NCI-H1436 treated with DMSO at 0.1 percent for 48 hours (cell line): ENCODE measurements around the gene RHBDD1.

ENCODE experiments used
- DNase-seq: peaks from one replicate; lab custom pipeline; 2025; lab: John Stamatoyannopoulos, UW

Gene RHBDD1

GRCh38 chr2:226916669-226917068 is 80.8 kb downstream of the RHBDD1 start:
- DNase-seq: no peak

GRCh38 chr2:226932443-226932842 is 96.6 kb downstream of the RHBDD1 start:
- DNase-seq: no peak

- no peak for DNase-seq
Measured at GRCh38 chr2:226934546-226935201, 98.8 kb downstream of the RHBDD1 start.

DNA sequence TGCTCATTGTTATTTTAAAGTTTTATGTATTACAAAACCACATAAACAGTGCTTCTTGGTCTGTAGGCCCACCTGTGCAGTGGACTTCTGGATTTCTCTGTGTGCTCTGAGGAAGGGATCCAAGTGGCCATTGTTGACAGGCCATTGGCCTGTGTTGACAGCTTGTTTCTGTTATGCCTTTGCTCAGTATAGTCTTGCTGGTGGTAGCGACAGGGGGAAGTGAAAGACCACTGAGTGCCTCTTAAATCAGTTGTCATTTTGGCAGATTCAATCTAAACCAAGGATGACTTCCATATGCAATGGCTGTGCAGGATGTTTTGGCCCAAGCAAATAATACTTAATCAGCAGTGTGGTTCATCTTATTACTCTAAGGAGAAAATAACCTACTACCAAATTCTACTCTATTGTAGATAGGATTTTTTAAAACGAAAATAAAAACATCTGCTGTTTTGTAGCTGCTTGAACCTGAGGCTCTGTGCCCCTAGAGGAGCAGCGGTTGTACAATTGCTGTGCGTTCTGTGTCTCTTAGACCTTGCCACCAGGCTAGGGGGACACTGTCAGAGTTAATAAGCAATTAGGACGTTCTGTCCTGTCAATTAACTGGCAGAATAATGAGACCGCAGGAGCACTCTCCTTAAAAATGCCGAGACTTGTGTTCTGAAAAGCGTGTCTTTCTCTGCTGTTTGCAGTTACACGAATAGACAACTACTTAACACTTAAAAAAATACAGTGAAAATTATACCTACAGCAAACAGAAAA is 108.2 kb downstream of the RHBDD1 start:
- no peak for DNase-seq

DNA sequence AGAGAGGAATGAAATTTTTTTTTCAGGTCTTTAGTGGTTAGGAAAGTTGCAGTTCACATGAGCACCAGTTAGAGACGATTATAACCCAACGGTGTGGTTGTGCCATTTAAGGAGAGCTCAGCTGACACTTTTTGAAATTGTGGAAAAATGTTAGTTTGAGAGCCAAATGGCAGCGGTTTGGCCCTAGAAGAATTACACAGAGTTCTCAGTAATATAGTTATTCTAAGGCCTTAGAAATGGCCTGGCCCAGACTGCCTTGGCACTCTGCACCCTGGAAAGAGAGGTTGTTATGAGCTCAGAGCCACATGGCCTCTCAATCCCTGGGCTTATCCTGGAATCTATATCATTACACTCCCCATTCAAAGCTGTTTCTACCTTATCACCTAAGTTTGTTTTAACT is 117.4 kb downstream of the RHBDD1 start:
- no peak for DNase-seq

DNA sequence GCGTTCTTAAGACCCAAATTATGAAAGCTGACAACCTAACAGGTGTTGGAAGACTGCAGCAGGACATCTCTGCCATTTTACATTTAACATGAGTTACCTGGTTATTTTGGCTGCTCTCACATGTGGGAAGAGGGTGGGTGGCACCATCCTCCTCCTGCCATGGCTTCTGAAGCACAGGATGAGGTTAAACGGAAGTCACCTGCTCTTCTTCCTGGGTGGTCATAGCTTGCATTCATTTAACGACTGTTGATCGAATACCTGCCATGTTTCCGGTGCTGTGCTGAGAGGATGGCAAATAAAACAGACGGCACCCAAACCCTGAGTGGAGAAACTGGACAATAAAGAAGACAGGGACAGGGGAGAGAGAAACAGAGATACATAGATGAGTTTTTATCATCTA is 118.0 kb downstream of the RHBDD1 start:
- no peak for DNase-seq

DNA sequence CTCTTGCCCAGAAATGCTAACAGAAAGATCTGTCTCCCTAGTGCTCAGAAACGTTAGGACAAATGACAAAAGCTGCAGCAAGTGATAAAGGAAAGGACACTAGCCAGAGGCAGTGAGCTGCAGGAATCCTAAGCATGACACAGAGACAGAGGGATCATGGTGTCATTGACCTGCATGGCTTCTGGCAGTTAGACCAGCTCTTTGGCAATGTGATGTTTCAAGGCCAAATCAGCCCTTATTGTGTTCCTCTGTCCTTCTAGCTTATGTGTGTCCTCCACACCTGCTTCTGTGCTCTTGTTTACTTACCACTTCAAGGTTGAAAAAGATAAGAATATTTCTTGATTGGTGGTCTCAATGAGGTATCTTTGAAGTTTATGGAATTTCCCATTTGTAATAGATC is 120.8 kb downstream of the RHBDD1 start:
- no peak for DNase-seq

DNA sequence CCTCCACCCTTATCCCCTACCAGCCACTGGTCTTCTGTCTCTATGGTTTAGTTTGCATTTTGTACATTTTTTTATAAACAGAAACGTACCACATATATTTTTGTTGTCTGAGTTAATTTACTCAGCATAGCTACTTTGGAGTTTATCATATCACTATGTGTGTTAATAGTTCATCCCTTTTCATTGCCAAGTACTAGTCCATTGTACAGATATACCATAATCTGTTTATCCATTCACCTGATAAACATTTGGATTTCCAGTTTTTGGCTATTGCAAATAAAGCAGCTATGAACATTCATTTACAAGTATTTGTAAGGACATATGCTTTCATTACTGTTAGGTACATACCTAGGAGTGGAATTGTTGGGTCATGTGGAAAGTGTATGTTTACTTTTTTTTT is 123.6 kb downstream of the RHBDD1 start:
- DNase-seq: no peak

GRCh38 chr2:226962176-226962773 is 126.4 kb downstream of the RHBDD1 start:
- DNase-seq: no peak

GRCh38 chr2:226963528-226963927 is 127.7 kb downstream of the RHBDD1 start:
- DNase-seq: no peak

DNA sequence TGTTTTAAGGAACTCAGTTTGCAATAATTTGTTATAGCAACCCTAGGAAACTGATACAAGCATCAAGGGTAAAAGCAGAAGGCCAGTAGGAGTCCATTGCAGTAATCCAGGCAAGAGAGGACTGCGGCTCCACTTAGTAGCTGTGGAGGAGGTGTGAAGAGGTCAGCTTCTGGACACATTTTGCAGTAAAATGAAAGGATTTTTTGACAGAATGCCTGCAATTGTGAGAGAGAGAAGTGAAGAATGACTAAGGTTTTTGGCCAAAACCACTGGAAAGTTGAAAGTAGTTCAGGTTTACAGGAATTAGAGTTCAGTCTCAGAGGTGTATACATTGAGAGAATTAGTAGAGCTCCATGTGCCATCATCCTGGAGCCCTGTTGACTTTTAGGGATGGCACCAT is 129.5 kb downstream of the RHBDD1 start:
- no peak for DNase-seq

GRCh38 chr2:226969417-226970080 is 133.7 kb downstream of the RHBDD1 start:
- no peak for DNase-seq

DNA sequence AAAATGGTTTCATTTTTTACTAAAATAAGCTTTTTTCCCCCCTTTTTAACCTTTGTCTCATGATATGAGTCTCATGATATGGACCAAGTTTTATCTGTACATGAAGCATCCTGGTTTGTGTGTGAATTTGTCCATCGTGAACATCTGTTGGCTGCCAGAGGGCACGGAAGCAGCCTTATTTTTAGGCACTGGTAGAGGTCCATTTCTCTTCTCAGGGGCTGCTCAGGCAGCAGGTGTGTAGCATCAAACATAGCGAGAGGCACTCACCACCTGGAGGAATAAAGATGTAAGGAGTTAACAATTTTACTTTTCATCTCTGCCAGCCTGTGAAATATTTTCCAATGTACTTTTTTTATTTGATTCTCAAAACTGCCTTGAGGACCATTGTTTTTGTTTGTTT is 134.5 kb downstream of the RHBDD1 start:
- no peak for DNase-seq

GRCh38 chr2:226971084-226971483 is 135.2 kb downstream of the RHBDD1 start:
- no peak for DNase-seq

DNA sequence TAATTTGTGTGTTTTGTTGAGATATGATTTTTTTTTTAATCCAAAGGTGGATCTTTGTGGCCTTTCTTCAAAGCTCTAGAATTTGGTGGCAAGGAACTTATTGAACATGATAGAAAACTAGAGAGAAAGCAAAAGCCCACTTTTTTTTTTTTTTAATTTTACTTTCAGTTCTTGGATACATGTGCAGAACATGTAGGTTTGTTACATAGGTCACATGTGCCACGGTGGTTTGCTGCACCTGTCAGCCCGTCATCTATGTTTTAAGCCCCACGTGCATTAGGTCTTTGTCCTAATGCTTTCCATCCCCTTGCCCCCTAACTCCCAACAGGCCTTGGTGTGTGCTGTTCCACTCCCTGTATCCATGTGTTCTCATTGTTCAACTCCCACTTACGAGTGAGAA is 135.9 kb downstream of the RHBDD1 start:
- DNase-seq: no peak

DNA sequence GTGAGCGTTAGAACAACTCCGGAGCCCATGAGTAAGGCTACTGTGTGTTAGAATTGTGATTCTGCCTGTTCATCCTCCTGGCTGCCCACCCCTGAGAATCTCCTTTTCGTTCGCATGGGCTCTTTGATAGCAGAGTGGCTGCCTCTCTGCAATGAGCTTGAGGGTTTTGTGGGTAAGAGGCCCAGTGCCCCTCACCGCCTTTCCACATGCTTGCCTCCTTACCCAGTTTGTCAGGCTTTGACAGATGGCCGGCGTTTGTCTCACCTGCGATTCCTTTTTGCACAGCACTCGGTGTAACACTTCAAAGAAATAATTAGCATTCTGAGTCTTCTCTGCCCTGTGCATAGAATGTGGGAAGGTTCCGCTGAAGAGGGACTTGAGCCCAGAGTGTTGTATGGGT is 138.0 kb downstream of the RHBDD1 start:
- no peak for DNase-seq

- no peak for DNase-seq
Measured at GRCh38 chr2:226977775-226978190, 141.9 kb downstream of the RHBDD1 start.

DNA sequence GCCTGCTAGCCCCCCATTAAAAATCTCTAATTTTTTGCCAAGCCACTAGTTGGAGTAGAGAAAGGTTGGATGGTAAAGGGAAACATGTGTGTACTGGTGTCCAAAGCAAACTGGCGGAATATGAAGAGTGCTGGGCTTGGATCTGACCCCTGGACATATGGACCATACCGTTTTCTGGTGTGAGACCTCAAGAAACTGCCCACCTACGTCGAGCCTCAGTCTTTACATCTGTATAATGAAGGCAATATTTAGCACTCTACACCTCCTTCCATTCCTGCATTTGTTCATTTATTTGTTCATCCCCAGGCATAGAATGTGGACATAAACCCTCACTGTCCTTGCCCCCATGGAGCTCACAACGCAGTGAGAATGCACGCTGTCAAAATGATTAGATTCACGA is 142.4 kb downstream of the RHBDD1 start:
- no peak for DNase-seq

GRCh38 chr2:226979004-226979403 is 143.2 kb downstream of the RHBDD1 start:
- no peak for DNase-seq

- DNase-seq: no peak
Measured at GRCh38 chr2:226981791-226982326, 146.0 kb downstream of the RHBDD1 start.

DNA sequence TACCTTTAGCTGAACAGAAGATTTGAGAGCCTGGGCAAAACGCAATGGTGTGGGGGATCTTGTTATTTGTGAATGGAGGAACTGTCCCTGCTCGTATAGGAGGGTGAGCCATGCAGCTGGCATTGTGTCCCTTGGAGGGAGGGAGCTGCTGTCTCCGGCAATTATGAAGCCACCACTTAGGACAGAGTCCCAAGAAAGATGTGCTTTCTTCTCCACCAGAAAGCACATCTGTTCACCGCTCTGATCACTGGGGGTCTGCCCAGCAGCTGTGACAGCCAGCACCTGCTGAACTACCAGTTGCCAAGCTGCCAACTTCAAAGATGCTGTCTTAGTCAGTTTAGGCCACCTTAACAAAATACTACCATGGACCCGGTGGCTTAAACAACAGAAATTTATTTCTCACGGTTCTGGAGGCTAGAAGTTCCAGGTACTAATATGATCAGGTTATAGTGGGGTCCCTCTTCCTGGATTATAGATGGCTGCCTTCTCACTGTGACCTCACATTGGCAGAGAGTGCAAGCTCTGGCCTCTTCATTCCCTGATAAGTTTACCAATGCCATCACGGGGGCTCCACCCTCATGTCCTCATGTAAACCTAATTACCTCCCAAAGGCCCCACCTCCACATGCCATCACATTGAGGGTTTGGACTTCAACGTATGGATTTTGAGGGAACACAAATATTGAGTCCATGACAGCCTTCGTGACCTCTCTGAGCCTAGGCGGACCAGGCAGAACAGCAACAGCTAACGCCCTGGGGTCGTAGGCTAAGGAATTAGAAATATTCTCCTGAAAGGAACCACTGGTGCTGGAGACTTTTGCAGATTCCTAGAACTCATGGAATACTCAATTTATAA is 148.3 kb downstream of the RHBDD1 start:
- no peak for DNase-seq
